ENCODE measurements around the gene DHCR24. TPM values are rescaled to one million over a fixed set of nuclear protein-coding genes. Genes with fewer than 3 reads are reported as not detected.

Gene DHCR24
- total and polyA plus RNA-seq, 2 of the 13 experiments (the other 11 are each of a cell fraction or from before 2014, with no cell fraction given), result 374 to 448 TPM

GRCh38 chr1:54884135-54884586, 2.8 kb downstream of the DHCR24 start (continued):
- no peak for TF ChIP-seq DR1 (CRISPR knock-in tag; IDR thresholded peaks at IDR 0.05)
- no peak for TF ChIP-seq SUZ12 (IDR thresholded peaks at IDR 0.05; ENCODE audit: low read depth, low read length)
- TF ChIP-seq, protein P1, sequence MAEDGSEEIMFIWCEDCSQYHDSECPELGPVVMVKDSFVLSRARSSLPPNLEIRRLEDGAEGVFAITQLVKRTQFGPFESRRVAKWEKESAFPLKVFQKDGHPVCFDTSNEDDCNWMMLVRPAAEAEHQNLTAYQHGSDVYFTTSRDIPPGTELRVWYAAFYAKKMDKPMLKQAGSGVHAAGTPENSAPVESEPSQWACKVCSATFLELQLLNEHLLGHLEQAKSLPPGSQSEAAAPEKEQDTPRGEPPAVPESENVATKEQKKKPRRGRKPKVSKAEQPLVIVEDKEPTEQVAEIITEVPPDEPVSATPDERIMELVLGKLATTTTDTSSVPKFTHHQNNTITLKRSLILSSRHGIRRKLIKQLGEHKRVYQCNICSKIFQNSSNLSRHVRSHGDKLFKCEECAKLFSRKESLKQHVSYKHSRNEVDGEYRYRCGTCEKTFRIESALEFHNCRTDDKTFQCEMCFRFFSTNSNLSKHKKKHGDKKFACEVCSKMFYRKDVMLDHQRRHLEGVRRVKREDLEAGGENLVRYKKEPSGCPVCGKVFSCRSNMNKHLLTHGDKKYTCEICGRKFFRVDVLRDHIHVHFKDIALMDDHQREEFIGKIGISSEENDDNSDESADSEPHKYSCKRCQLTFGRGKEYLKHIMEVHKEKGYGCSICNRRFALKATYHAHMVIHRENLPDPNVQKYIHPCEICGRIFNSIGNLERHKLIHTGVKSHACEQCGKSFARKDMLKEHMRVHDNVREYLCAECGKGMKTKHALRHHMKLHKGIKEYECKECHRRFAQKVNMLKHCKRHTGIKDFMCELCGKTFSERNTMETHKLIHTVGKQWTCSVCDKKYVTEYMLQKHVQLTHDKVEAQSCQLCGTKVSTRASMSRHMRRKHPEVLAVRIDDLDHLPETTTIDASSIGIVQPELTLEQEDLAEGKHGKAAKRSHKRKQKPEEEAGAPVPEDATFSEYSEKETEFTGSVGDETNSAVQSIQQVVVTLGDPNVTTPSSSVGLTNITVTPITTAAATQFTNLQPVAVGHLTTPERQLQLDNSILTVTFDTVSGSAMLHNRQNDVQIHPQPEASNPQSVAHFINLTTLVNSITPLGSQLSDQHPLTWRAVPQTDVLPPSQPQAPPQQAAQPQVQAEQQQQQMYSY (CRISPR knock-in tag; IDR thresholded peaks at IDR 0.05), result no peak
- no peak for TF ChIP-seq SOX6 (IDR thresholded peaks at IDR 0.05)
- TF ChIP-seq SOX6 (CRISPR knock-in tag; IDR thresholded peaks at IDR 0.05), result peak; percentile 53; the same call in 1 of the 2 replicates
- TF ChIP-seq NR3C1 (CRISPR knock-in tag; IDR thresholded peaks at IDR 0.05), result no peak
- no peak for TF ChIP-seq RXRB (CRISPR knock-in tag; IDR thresholded peaks at IDR 0.05; ENCODE audit: borderline replicate concordance)
- TF ChIP-seq NAIF1 (CRISPR knock-in tag; IDR thresholded peaks at IDR 0.05; ENCODE audit: borderline replicate concordance), result no peak
- TF ChIP-seq ZBTB14 (CRISPR knock-in tag; IDR thresholded peaks at IDR 0.05), result no peak
- no peak for TF ChIP-seq JDP2 (CRISPR knock-in tag; IDR thresholded peaks at IDR 0.05; ENCODE audit: borderline replicate concordance)
- peak; percentile 10; the same call in 1 of the 2 replicates for TF ChIP-seq TGIF2 (CRISPR knock-in tag; IDR thresholded peaks at IDR 0.05)
- TF ChIP-seq, protein P2, sequence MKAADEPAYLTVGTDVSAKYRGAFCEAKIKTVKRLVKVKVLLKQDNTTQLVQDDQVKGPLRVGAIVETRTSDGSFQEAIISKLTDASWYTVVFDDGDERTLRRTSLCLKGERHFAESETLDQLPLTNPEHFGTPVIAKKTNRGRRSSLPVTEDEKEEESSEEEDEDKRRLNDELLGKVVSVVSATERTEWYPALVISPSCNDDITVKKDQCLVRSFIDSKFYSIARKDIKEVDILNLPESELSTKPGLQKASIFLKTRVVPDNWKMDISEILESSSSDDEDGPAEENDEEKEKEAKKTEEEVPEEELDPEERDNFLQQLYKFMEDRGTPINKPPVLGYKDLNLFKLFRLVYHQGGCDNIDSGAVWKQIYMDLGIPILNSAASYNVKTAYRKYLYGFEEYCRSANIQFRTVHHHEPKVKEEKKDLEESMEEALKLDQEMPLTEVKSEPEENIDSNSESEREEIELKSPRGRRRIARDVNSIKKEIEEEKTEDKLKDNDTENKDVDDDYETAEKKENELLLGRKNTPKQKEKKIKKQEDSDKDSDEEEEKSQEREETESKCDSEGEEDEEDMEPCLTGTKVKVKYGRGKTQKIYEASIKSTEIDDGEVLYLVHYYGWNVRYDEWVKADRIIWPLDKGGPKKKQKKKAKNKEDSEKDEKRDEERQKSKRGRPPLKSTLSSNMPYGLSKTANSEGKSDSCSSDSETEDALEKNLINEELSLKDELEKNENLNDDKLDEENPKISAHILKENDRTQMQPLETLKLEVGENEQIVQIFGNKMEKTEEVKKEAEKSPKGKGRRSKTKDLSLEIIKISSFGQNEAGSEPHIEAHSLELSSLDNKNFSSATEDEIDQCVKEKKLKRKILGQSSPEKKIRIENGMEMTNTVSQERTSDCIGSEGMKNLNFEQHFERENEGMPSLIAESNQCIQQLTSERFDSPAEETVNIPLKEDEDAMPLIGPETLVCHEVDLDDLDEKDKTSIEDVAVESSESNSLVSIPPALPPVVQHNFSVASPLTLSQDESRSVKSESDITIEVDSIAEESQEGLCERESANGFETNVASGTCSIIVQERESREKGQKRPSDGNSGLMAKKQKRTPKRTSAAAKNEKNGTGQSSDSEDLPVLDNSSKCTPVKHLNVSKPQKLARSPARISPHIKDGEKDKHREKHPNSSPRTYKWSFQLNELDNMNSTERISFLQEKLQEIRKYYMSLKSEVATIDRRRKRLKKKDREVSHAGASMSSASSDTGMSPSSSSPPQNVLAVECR (CRISPR knock-in tag; IDR thresholded peaks at IDR 0.05; ENCODE audit: borderline replicate concordance), result no peak; the same call in none of the 2 replicates
- TF ChIP-seq KLF16 (CRISPR knock-in tag; IDR thresholded peaks at IDR 0.05), result peak in 1 of 2 experiments; percentile 27; a peak in 1 of 4 replicates
- no peak for TF ChIP-seq CCAR2 (optimal IDR thresholded peaks at IDR 0.05; ENCODE audit: low read depth, low read length)
- TF ChIP-seq HDAC1 (CRISPR knock-in tag; IDR thresholded peaks at IDR 0.05), result peak; percentile 25; the same call in 1 of the 2 replicates
- TF ChIP-seq NFKB2 (CRISPR knock-in tag; IDR thresholded peaks at IDR 0.05; ENCODE audit: borderline replicate concordance), result no peak
- no peak for TF ChIP-seq ZNF382 (CRISPR knock-in tag; IDR thresholded peaks at IDR 0.05; ENCODE audit: borderline replicate concordance)
- no peak for TF ChIP-seq JUN (CRISPR knock-in tag; IDR thresholded peaks at IDR 0.05)
- no peak for TF ChIP-seq ZNF749 (CRISPR knock-in tag; IDR thresholded peaks at IDR 0.05; ENCODE audit: borderline replicate concordance)
- TF ChIP-seq CAMTA2 (CRISPR knock-in tag; IDR thresholded peaks at IDR 0.05; ENCODE audit: borderline replicate concordance), result no peak
- TF ChIP-seq NCOA2 (CRISPR knock-in tag; IDR thresholded peaks at IDR 0.05), result peak; percentile 2; the same call in 1 of the 2 replicates

Data from HepG2 (cell line).